Pancreas (tissue), 10 donors: ENCODE results near the gene HMGN2. TPM values are rescaled to one million over a fixed set of nuclear protein-coding genes. Genes with fewer than 3 reads are reported as not detected.

Source experiments
- ATAC-seq, 4 donors: fragments of 200-7000 bp; cut with Tn5 transposase; one replicate each; pipeline versions ENCODE4 v1.8.0 to v1.9.1; 2020; ENCODE audit warnings: mild to moderate bottlenecking in 4 of 4, moderate library complexity in 4 of 4
- DNase-seq, 6 donors: peaks; one replicate each; pipeline ENCODE4 v3.0.0-alpha.2; 2020
- FAIRE-seq: peaks from 2 replicates; lab custom pipeline; 2012; peaks lifted over from hg19 to GRCh38; lab: Jason Lieb, UNC
- H3K27ac ChIP-seq, 4 donors: fragments of 200-600 bp; sonication (generic); 1 replicate in 3 of 4; 2 replicates in 1 of 4; pipeline versions ENCODE4 v1.5.0 to v1.8.0; 2020
- H3K27me3 ChIP-seq, 4 donors: fragments of 200-600 bp; one replicate each; pipeline ENCODE4 v1.8.0; 2021
- H3K36me3 ChIP-seq, 3 donors: fragments of 200-600 bp; sonication (generic) in 1 of 3; one replicate each; pipeline versions ENCODE4 v1.5.0 to v1.8.0; 2020 to 2021
- H3K4me1 ChIP-seq, 3 donors: fragments of 200-600 bp; one replicate each; pipeline ENCODE4 v1.8.0; 2021
- H3K4me3 ChIP-seq, 4 donors: fragments of 200-600 bp; sonication (generic) in 2 of 4; one replicate each; pipeline versions ENCODE4 v1.5.0 to v1.8.0; 2020 to 2021
- H3K9me3 ChIP-seq, 4 donors: fragments of 200-600 bp; one replicate each; pipeline ENCODE4 v1.8.0; 2021
- WGBS, 2 donors: extraction: QIAGEN DNeasy Blood & Tissue Kit; methylation state at CpG; one replicate each; pipeline ENCODE4 v1.1.7; 2013; 5-methylcytosine and 5-hydroxymethylcytosine counted together
- intact Hi-C, 3 donors: fragments of 100-400 bp; cut with DNase I; formaldehyde crosslinking; loops; one replicate each; pipeline versions ENCODE4 v1.11.1 to v1.14.2; 2022
- polyA plus RNA-seq, 2 donors: library from polyadenylated mRNA; stranded (reverse); fragments of 200-250 nt; gene quantifications; one replicate each; pipeline ENCODE4 v1.2.3, GENCODE V29; 2013
- total RNA-seq, 6 donors: library from RNA; stranded (reverse); fragmentation: NEBNext Ultra II Directional in 4 of 6; extraction: Animal tissue kit (Norgen Biotek cat#: 25700) in 4 of 6; gene quantifications; one replicate each; pipeline versions ENCODE4 v1.2.1 to v1.2.4, GENCODE V29; 2021 to 2023
- TF ChIP-seq, protein P1 (sequence below), 4 donors: fragments of 200-600 bp; sonication (generic) in 3 of 4; IDR thresholded peaks; one replicate each; pipeline versions ENCODE4 v1.5.0 to v1.8.0; 2021; ENCODE audit warnings: antibody characterized with exemption in 4 of 4
- donor health status: healthy with polysubstance abuse.
- donor health status: DM: no; HTN: no; CAD: no; lungs with moderate emphysema.
- donor health status: DM: no; HTN: no; CAD: no.
- donor health status: control.
- donor health status: control.
- donor health status: Bipolar disorder and iron deficiency.
- donor health status: DM: yes; HTN: yes; CAD: no.
- donor health status: DM: no; HTN: no; CAD: no.
- donor health status: DM: no; HTN: no; CAD: no.
- donor health status: DM: yes; HTN: yes; CAD: no.

The HMGN2 gene
- total and polyA plus RNA-seq, 8 donors = 102 to 438 (median 172) TPM

DNA sequence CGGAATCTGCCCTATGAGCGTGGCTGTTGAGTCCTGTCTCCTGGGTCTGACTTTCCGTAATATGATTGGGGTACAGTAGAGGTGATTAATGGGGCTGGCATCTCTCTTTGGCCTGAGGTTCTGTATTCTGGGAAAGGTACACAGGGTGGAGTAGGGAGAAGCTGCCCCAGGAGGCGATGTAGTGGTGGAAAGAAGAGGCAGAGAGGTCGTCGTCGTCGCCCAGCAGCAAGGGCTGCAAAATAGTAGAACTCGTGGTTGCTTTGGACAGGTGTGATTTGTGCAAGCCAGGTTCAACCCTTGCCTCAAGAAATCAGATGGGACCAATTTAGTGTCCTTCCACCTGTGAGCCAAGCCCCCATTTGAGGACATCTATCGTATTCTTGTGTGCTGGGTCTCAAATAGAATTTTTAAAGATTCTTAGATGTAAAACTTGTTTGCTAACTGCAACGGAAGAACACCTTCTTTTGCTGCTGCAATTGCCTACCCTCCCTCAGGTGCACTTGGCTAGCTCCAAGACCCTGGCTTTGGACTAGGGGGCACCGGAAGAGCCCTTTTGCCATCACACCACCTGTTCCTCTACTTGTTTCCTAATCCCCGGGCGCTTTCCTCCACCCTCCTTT, 1.3 kb upstream of the HMGN2 start:
- 43 to 44% methylated on average over 14 of the region's 14 CpGs for WGBS, 2 donors
- Histone ChIP-seq H3K9me3 (no peaks in the 10 kb centered on the region), H3K27ac (no peak overlapping the region), H3K4me1 (peaks cover 7 to 23% (median 10%) of the 10 kb centered on the region in 3 donors), H3K4me3 (peak overlapping the region in 3 of 4 donors; percentile 91 to 100 (median 98)), H3K27me3 (no peaks in the 10 kb centered on the region), H3K36me3 (peaks cover 0 to 21% (median 8%) of the 10 kb centered on the region in 3 donors)
- intact Hi-C loops = no loop called here
- no peak for ATAC-seq
- TF ChIP-seq, protein P1, sequence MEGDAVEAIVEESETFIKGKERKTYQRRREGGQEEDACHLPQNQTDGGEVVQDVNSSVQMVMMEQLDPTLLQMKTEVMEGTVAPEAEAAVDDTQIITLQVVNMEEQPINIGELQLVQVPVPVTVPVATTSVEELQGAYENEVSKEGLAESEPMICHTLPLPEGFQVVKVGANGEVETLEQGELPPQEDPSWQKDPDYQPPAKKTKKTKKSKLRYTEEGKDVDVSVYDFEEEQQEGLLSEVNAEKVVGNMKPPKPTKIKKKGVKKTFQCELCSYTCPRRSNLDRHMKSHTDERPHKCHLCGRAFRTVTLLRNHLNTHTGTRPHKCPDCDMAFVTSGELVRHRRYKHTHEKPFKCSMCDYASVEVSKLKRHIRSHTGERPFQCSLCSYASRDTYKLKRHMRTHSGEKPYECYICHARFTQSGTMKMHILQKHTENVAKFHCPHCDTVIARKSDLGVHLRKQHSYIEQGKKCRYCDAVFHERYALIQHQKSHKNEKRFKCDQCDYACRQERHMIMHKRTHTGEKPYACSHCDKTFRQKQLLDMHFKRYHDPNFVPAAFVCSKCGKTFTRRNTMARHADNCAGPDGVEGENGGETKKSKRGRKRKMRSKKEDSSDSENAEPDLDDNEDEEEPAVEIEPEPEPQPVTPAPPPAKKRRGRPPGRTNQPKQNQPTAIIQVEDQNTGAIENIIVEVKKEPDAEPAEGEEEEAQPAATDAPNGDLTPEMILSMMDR (IDR thresholded peaks at IDR 0.05) = no peak
- FAIRE-seq = no peak
- DNase-seq = peak in 1 of 6 donors; percentile 29

GRCh38 chr1:26471498-26472319, 531 bp upstream of the HMGN2 start:
- intact Hi-C loops = no loop called here

GRCh38 chr1:26472901-26473845, 933 bp downstream of the HMGN2 start:
- no peak for FAIRE-seq
- peak; percentile 82 to 93 (median 86) for ATAC-seq
- intact Hi-C loops = no loop called here

More at GRCh38 chr1:26471498-26472319, 531 bp upstream of the HMGN2 start:
- no peak for FAIRE-seq
- H3K4me1 ChIP-seq = peaks cover 7 to 23% (median 10%) of the 10 kb centered on the region in 3 donors
- H3K9me3 ChIP-seq = no peaks in the 10 kb centered on the region
- no peaks in the 10 kb centered on the region for H3K27me3 ChIP-seq
- H3K36me3 ChIP-seq = peaks cover 0 to 22% (median 8%) of the 10 kb centered on the region in 3 donors
- H3K4me3 ChIP-seq = peak overlapping the region; percentile 91 to 100 (median 96)
- WGBS, 2 donors = 0 to 1% methylated on average over 51 of the region's 52 CpGs
- DNase-seq = peak; percentile 72 to 92 (median 80)
- TF ChIP-seq, protein P1 (IDR thresholded peaks at IDR 0.05) = no peak
- H3K27ac ChIP-seq = peak overlapping the region; percentile 96 to 100 (median 100)
- peak; percentile 41 to 52 (median 48) for ATAC-seq

GRCh38 chr1:26474818-26475217, 2.6 kb downstream of the HMGN2 start:
- H3K27me3 ChIP-seq = no peaks in the 10 kb centered on the region
- peaks cover 7 to 23% (median 10%) of the 10 kb centered on the region in 3 donors for H3K4me1 ChIP-seq
- DNase-seq = no peak
- TF ChIP-seq, protein P1 (IDR thresholded peaks at IDR 0.05) = no peak
- no peak overlapping the region for H3K4me3 ChIP-seq
- no peak for ATAC-seq
- no peak overlapping the region for H3K27ac ChIP-seq
- FAIRE-seq = no peak
- intact Hi-C loops = no loop called here
- WGBS, 2 donors = 95% methylated on average over 1 of the region's 1 CpG
- no peaks in the 10 kb centered on the region for H3K9me3 ChIP-seq
- H3K36me3 ChIP-seq = peaks cover 0 to 39% (median 10%) of the 10 kb centered on the region in 3 donors

More at GRCh38 chr1:26472901-26473845, 933 bp downstream of the HMGN2 start:
- Histone ChIP-seq H3K4me1 (peaks cover 7 to 23% (median 10%) of the 10 kb centered on the region in 3 donors), H3K9me3 (no peaks in the 10 kb centered on the region), H3K36me3 (peaks cover 0 to 35% (median 10%) of the 10 kb centered on the region in 3 donors), H3K4me3 (peak overlapping the region; percentile 91 to 100 (median 96)), H3K27me3 (no peaks in the 10 kb centered on the region), H3K27ac (peak overlapping the region; percentile 96 to 100 (median 100))
- peak; percentile 95 to 99 (median 98) for DNase-seq
- TF ChIP-seq, protein P1 (IDR thresholded peaks at IDR 0.05) = no peak
- 2% methylated on average over 59 to 70 of the region's 71 CpGs for WGBS, 2 donors
